Fibroblast of lung (primary cell): ENCODE data around the gene ADCY2.

Source experiments
- CTCF ChIP-seq, 2 donors: IDR thresholded peaks in 1 of 2; conservative IDR thresholded peaks in 1 of 2; 1 replicate in 1 of 2; 2 replicates in 1 of 2; pipeline ENCODE4 v1.5.1; 2011 to 2012; ENCODE audit warnings: low read length in 2 of 2, control low read depth in 1 of 2, inconsistent platforms in 1 of 2, low read depth in 1 of 2, mild to moderate bottlenecking in 1 of 2
- EZH2 ChIP-seq: IDR thresholded peaks from 2 replicates; pipeline ENCODE4 v1.5.1; 2012; ENCODE audit warnings: low read length, control low read depth, mild to moderate bottlenecking; ENCODE audit errors: missing control alignments

GRCh38 chr5:7845557-7845956 lies 449.6 kb downstream of the ADCY2 start:
- TF ChIP-seq CTCF (conservative IDR thresholded peaks at IDR 0.05 in 1 of 2, IDR thresholded peaks at IDR 0.05 in 1 of 2; ENCODE audit: low read depth in 1 of 2, low read length in 2 of 2) (no peak), EZH2 (no peak)
